Stimulated activated CD4-positive, alpha-beta T cell treated with anti-CD3 and anti-CD28 coated beads, Interleukin-1b, Interleukin-23, amount 100 ng/mL, for 48 hours (primary cell): Measurements from ENCODE around the gene RPS3.
"Not testable (repeated sequence)": the region's sequence is repeated elsewhere in the genome, so short reads cannot be mapped to it uniquely, and the experiment has no call there.

ENCODE experiments used
- DNase-seq: peaks from one replicate; pipeline ENCODE4 v3.0.0-alpha.2; 2020

Gene RPS3

DNA sequence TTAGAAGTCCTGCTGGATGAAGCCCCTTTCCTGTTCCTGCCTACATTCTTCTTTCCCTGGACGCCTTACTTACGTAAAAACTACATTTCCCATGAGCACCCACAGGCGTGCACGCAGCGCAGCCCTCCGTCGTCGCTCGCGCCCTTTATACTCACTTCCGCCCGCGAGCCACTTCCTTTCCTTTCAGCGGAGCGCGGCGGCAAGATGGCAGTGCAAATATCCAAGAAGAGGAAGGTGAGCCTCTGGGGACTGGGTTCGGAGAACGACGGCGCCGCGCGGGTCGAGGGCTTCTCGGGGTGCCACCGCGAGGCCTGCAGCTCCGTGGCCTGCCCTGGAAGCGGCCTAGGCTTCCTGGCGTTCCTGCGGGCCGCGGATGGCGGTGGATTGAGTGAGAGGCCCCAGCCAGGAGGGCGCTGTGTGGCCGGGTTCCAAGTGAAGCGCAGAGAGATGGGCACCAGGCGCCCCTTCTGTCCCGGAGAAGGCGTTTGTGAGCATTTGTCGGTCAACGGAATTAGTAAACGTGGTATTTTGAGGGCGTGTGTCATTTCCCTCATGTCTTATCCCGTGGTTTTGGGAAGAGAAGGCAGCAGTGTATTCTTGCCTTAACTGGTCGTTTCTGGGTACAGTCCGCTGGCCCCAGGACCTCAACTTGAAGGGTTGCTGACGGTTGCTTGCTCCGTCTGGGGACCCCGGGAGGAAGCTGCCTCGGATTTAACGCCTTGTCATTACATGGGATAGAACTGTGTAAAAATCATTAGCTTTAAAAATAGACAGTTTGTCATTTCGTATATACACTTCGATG is at the start of gene RPS3:
Gene RPS3 (plus strand): TSS at position 175 of the 802 bp plus-strand sequence. CDS start 30 bp downstream, at position 205.
- peak; percentile 91 for DNase-seq

DNA sequence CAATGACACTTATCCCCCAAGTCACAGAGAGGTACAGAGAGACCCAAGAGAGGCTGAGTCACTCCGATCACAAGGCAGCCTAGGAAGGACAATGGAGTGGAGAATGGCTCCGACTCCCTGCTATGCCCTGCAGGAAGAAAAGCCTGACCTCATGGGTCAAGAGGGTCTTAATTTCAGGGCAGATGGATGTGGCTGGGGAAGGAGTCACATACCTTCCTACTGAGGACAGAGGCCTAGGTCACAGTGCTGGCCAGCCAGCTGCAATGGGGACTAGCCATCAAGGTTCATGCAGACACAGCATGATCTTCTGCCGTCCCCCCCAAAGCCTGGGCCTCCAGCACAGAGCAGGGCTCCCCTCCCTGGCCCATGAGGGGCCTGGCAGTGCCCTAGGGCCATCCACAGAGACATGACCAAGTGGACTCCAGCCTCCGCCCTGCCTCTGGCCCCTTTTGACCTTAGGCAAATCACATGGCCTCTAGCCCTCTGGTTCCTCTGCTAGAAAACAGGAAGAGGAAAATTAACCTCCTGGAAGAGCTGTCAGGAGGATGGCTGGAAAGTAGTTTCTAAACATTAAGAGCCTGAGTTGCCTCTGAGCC is 49.7 kb upstream of the RPS3 start:
- no peak for DNase-seq

DNA sequence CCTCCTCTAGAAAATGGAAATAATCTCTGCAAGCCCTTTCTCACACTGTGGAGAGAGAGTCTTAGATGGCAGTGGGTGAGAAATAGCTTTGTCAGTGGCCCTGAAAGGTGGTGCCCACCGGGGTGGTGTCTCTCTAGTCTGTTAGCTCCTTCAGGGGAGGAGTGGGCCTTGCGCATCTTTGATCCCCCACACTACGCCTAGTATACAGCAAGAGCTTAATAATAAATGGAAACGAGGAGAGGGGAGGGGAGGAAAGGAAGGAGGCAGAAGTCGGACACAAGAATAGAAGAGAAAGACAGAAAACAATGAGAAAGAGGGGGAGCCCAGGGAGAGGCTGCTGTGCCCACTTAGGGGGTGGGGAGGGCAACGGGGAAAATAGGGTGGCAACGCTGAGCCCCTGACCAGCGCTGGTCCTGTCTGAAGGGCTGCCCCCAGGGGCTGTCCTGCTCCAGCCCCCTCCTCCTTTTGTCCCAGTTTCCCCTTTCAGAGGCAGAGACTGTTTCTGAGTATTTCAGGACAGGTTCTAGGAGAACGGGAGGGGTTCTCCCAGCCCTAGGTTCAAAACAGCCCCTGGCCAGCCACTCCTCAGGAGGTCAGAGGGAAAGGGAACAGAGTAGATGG is 49.1 kb upstream of the RPS3 start:
- DNase-seq, result no peak

- DNase-seq, result peak; percentile 45
Observed at GRCh38 chr11:75350743-75351540, 48.4 kb upstream of the RPS3 start.

DNA sequence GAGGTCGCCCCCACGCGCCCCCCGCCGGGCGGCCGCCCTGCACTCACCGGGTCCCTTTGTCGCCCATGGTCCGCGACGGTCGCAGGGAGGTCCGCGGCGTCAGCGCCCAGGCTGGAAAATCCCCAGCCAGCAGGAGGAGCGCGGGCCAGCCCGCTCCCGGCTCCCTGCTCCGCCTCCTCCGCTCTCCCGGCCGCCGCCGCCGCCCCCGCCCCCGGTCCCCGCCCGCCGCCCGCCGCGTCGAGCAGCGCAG is 47.9 kb upstream of the RPS3 start, which contains the start of gene ARRB1:
Gene ARRB1 (minus strand): TSS at position 121 of the 250 bp plus-strand sequence. CDS start 54 bp downstream, at position 67.
- no peak for DNase-seq

DNA sequence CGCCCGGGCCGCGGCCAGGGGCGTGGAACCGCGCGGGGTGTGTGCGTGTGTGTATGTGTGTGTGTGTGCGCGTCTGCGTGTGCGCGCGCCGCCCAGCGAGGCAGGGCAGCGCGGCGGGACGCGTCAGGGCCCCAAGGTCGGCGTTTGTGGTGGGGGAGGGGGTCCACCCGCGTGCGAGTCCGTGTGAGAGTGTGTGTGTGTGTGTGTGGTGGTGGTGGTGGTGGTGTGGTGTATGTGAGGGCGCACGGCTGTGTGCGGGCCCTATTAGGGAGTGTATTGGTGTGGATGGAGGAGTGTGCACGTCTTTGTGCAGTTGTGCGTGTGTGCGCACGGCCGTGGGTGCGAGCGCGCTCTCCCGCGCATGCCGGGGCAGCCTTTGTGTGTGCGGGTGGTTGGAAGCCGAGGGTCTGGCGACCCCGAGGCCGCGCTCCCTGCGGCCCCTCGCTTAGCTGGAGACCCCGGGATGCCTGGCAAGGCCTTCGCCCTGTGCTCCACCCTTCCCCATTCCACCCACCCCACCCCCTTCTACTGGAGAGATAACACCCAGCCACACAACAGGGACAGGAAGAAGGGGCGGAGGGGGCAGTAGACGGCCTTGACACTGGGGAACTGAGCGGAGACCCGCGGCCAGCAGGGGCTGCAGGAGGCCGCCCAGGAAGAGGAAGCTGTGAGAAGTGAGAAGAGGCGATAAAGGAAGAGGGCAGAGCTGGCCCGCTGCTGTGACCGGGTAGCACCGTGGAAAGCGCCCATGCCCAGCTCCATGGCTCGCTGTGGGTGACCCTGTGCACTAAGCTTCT is 47.3 kb upstream of the RPS3 start:
- peak; percentile 36 for DNase-seq

DNA sequence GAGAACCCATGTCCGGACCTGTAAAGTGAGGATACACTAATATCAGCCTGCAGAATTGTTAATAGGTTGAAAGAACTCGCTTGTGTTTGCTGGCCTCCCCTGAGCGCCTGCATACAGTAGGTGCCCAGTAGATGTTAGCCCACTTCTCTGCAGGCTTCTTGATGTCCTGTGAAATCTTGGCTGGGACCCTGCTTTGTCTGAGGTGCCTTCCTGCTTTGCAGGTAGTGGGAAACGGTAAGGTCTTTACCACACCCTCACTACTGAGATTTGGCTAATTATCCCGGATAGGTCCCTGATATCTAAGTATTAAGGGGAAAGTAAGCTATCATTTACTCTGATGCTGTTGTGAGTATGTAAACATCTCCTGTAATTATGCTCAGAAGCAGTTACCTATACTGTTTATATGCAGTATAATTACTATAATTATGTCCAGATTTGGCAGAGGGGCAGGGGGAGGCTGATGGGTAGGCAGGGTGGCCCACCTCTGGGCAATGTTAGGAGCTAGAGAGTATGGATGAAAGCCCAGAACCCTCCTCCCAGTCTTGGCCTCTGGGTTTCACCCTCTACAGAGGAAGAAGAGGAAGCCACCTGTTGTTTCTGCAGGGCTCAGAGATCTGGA is 46.6 kb upstream of the RPS3 start:
- no peak for DNase-seq

DNA sequence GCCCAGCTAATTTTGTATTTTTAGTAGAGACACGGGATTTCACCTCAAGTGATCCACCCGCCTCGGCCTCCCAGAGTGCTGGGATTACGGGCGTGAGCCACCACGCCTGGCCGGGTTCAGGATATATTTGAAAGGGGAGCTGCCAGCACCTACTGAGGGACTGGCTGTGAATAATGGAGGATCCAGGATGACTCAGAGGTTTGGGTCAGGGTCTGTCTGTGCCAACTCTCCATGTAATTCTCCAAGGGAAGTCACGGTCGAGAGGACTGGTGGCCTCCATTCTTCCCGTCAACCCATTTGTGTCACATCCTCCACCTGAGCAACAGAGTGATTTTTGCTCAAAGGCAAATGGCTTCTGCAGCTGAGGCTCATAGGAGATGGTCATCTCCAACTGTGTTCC is 44.3 kb upstream of the RPS3 start:
- DNase-seq, result no peak

DNA sequence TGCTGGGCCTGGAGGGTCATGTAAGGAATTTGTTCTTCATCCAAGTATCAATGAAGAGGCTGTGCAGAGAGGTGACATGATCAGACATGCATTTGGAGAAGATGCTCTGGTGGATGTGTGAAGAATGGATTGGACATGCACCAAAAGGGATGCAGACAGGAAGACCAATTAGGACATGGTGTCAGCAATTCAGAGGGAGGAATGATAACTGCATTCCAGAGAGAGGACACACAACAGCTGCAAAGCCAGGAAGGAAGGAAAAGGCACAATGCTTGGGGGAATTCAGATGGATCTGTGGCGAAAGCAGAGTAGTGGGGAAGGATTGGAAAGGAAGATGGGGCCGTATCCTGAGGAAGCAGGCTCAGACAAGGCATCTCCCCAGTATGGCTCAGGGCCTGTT is 42.7 kb upstream of the RPS3 start:
- no peak for DNase-seq

DNA sequence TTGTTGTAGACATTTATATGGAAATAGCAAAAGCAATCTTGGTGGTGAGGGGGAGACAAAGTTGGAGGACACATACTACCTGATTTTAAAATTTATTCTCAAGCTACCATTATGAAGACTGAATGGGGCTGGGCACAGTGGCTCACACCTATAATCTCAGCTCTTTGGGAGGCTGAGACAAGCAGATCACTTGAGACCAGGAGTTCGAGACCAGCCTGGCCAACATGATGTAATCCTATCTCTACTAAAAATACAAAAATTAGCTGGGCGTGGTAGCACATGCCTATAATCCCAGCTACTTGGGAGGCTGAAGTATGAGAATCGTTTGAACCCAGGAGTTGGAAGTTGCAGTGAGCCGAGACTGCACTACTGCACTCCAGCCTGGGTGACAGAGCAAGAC is 37.0 kb upstream of the RPS3 start:
- not testable (repeated sequence) for DNase-seq

DNA sequence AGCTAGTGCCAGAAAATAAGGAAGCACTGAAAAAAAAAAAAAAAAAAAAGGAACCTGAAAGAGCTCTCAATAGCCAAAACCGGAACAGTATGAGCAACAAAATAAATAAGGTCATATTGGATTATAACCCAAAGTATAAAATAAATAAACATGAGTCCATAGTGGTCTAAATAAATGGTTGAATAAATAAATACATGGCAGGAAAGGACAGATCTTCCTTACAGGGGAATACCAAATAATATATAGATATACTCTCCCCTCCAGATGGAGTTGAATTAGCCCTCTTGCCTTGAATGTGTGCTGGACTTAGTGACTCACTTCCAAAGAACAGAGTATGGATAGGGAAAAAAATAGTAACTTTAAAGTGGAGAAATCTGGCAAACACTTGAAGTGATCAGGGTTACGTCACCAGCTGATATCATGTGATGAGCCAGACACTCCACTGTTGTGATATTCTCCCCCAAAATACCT is 33.6 kb upstream of the RPS3 start:
- no peak for DNase-seq

- not testable (repeated sequence) for DNase-seq
Observed at GRCh38 chr11:75366826-75367225, 32.5 kb upstream of the RPS3 start.

GRCh38 chr11:75369560-75370255 is 29.6 kb upstream of the RPS3 start:
- no peak for DNase-seq

- no peak for DNase-seq
Observed at GRCh38 chr11:75371949-75372876, 27.1 kb upstream of the RPS3 start.

GRCh38 chr11:75373201-75373600 is 26.1 kb upstream of the RPS3 start:
- no peak for DNase-seq

GRCh38 chr11:75374646-75375045 is 24.7 kb upstream of the RPS3 start:
- no peak for DNase-seq

GRCh38 chr11:75375626-75376025 is 23.7 kb upstream of the RPS3 start:
- DNase-seq, result no peak

- no peak for DNase-seq
Observed at GRCh38 chr11:75376175-75376574, 23.1 kb upstream of the RPS3 start.

GRCh38 chr11:75378776-75379175 is 20.5 kb upstream of the RPS3 start:
- not testable (repeated sequence) for DNase-seq

DNA sequence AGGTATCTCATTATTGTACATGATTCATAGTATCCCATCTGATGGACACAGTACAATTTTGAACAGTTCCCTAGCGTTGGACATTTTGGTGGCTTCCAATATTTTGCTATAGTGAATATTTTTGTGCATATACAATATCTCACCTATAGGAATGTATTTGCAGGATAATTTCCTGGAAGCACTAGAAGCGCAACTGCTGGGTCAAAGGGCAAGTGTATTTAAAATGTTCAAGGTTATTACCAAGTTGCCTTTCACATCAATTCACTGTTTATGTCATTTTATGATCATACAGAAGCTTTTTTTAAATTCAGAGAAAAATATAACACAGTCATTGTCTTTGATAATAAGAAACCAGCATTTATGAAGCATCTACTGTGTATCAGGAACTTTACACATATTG is 19.1 kb upstream of the RPS3 start:
- DNase-seq, result no peak
